T1000 (cell line): ENCODE measurements around the gene EHD2.
"Not testable (repeated sequence)": the region's sequence is repeated elsewhere in the genome, so short reads cannot be mapped to it uniquely, and the experiment has no call there.

Source experiments
- DNase-seq: peaks from one replicate; lab custom pipeline; 2025; ENCODE audit warnings: mixed read lengths; lab: John Stamatoyannopoulos, UW

EHD2 gene

GRCh38 chr19:47750752-47751151 is 37.5 kb downstream of the EHD2 start:
- DNase-seq = no peak

GRCh38 chr19:47752440-47753211 is 39.4 kb downstream of the EHD2 start:
- DNase-seq = no peak

DNA sequence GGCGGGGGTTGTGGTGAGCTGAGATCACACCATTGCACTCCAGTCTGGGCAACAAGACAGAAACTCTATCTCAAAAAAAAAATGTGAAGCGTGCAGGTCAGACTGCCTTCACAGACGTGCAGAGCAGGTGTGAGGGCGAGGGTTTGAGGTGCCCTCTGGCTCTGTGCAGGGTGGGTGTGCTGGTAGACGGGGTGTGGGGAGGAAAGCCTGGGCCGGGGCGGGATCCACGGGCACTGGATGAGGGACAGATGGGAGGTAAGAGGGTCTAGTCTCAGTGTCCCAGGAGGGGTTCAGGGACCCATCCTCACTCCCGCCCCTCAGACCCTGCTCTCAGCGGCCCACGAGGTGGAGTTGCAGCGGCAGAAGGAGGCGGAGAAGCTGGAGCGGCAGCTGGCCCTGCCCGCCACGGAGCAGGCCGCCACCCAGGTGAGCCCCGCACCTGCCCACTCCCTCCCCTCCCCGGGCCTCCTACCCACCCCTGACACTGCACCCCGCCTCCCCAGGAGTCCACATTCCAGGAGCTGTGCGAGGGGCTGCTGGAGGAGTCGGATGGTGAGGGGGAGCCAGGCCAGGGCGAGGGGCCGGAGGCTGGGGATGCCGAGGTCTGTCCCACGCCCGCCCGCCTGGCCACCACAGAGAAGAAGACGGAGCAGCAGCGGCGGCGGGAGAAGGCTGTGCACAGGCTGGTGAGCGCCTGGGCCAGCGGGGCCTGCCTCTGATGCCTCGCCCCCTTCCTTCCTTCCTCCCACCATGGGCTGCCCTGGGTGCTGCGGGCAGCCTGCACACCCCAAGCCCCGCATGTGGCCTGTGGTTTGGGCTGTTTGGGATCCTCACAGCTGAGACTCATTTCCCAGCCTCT is 41.2 kb downstream of the EHD2 start:
- no peak for DNase-seq

DNA sequence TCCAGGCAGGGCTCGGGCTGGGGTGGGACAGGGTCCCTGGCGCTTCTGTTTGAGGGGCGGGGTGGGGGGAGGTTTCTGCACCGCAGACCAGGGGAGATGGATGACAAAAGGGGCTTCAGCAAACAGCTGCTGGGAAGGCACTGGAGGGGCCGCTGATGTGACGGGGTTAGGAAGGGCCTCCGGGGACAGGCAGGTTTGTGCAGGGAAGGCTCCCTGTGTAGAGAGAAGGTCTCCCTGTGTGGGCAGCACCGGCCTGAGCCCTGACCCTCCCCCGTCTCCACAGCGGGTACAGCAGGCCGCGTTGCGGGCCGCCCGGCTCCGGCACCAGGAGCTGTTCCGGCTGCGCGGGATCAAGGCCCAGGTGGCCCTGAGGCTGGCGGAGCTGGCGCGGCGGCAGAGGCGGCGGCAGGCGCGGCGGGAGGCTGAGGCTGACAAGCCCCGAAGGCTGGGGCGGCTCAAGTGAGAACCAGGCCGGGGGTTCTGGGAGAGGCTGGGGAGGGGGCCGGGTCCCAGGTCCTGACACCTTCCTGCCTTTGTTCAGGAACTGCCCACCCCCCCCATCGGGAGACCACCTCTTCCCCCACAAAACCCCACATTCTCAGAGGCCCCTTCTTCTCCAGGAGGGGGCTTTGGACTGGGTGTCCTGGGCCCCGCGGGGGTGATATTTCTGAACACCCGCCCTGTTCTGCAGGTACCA is 42.0 kb downstream of the EHD2 start:
- no peak for DNase-seq

- DNase-seq = no peak
These were observed 42.8 kb downstream of the EHD2 start for GRCh38 chr19:47755762-47756626.

DNA sequence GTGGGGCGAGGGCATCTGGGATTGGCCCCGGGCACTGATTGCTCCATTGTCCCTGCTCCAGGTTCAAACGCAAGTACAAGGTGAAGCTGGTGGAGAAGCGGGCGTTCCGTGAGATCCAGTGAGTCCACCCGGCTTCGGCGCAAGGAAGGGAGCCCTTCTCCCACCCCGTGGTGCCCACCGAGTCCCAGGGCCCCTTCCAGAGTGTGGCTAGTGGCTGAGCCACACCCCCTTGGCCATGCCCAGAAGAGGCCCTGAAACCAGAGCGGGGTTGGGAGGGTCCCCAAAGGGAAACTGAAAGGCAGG is 43.4 kb downstream of the EHD2 start:
- DNase-seq = no peak

- no peak for DNase-seq
These were observed 43.9 kb downstream of the EHD2 start for GRCh38 chr19:47756953-47757608.

GRCh38 chr19:47757617-47758442 is 44.6 kb downstream of the EHD2 start:
- no peak for DNase-seq

- no peak for DNase-seq
These were observed 45.2 kb downstream of the EHD2 start for GRCh38 chr19:47758443-47758804.

- DNase-seq = no peak
These were observed 47.4 kb downstream of the EHD2 start for GRCh38 chr19:47760632-47760999.

DNA sequence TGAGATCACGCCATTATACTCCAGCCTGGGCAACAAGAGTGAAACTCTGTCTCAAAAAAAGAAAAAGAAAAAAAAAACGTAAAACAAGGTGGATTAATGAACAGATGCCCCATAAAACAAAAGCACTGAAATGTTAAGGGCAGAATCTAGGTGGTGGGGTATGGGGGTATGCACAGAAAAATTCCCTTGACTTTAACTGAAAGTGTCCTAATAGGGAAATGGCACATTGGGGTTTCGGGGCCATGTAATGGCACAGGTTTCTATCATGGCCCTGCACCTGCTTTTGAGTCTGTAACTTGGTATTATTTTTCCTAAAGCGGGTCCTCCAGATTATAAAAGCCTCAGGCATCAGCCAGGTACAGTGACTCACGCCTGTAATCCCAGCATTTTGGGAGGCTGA is 48.3 kb downstream of the EHD2 start:
- DNase-seq = no peak

DNA sequence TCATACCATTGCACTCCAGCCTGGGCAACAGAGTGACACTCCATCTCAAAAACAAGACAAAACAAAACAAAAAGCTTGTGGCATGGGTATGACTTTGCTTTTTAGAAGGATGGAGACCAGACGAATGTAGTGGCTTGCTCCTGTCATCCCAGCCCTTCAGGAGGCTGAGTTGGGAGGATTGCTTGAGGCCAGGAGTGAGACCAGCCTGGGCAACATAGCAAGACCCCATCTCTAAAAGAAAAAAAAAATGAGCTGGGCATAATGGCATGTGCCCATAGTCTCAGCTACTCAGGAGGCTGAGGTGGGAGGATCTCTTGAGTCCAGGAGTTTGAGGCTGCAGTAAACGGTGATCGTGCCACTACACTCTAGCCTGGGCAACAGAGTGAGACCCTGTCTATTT is 48.9 kb downstream of the EHD2 start:
- DNase-seq = no peak

DNA sequence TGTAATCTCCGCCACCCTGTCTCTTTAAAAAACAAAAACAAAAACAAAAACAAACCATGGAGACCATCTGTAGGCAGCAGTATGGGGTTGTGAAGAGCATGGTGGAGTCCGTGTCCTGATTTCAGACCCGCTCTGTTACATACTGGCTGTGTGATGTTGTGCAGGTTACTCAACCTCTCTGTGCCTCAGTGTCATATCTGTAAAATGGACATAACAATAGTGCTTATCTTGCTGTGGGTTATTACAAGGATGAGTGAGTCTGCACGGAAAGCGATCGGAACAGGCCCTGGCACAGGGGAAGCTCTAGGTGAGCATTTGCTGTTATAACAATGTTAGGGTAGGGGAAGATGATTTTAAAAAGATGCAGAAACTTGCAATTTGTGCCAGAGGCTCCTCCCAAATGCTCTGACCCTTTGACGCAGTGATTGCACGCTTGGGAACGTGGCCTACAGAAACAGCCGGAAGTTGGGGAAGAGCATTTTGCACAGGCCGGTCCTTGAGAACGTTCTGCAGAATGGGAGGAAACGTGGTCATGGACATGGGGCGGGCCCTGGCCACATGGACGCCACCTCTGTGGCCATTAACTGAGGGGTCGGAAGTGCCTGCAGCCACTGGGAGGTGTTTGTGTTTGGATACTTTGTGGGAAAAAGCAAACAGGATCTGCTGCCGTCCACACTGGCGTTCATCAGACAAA is 49.5 kb downstream of the EHD2 start:
- DNase-seq = no peak

GRCh38 chr19:47764705-47765104 is 51.5 kb downstream of the EHD2 start:
- DNase-seq = not testable (repeated sequence)

DNA sequence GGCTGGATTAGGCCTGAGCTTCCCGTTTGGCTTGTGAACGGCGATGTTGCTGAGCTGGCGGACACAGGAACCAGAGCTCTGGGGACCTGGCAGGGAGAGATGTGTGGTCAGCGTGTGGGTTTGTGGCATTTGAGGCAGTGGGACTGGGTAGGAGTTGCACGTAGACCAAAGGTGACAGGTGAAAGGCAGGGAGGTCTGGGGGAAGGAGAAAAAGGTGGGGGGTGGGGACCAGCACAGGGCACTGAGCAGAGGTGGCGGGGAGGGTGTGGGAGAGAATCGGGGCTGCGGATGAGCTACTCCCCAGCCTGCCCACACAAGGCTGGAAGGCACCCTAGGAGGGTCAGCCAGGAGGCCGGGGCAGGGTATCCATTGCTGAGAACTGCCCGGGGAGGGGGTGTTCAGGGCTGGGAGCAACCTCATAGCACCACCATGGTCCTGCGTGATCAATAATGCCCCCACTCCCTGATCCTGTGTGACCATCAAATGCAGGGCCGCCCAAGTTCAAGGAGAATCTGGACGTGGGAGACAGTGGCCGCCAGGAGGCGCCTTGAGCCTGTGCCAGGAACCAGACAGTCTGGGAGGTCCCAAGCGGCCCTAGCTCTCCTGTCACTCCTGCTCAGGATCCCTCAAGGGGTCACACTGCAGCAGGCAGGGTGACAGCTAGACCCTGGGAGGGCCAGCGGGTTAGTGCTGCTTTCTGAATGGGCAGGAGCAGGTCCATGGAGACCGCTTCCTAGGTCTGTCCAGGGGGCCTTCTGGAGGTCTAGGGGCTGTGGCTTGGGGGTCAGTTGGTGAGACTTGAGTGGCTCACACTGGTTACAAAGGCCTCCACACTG is 52.5 kb downstream of the EHD2 start:
- peak; percentile 3 for DNase-seq

GRCh38 chr19:47766359-47766620 is 53.1 kb downstream of the EHD2 start:
- no peak for DNase-seq

GRCh38 chr19:47766670-47767069 is 53.4 kb downstream of the EHD2 start:
- no peak for DNase-seq

GRCh38 chr19:47767349-47767748 is 54.1 kb downstream of the EHD2 start:
- no peak for DNase-seq

DNA sequence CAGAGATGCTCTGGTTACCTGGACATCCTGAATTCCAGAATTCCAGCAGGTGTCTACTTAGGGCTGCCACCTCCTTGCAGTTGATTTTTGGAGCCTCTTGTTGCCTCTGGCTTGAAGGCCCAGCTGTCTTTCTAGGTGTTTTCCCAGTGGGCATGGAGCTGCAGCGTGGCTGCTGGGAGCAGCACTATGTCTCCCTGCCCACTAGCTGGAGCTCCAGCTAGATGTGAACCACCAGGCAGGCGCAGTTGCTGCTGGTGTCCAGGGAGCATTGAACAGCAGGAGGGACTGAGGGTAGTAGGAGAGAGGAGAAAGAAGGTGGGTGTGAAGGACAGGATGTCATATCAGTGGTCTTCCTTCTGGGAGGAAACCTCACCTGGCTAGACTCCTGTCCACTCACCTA is 55.4 kb downstream of the EHD2 start:
- no peak for DNase-seq
